Adipocyte (in vitro differentiated cells): Measurements from ENCODE around the gene PRPF8.

Source experiments
- DNase-seq: peaks from one replicate; pipeline ENCODE4 v3.0.0-alpha.2; 2015; ENCODE audit warnings: low read depth
- H3K27me3 ChIP-seq: replicated peaks from 2 replicates; pipeline ENCODE4 v1.7.0; 2013; ENCODE audit warnings: mild to moderate bottlenecking, low read length, moderate library complexity; ENCODE audit not compliant: control insufficient read depth, insufficient read depth
- H3K36me3 ChIP-seq: 2 replicates; pipeline ENCODE4 v1.7.0; 2013; ENCODE audit warnings: low read length, mild to moderate bottlenecking, moderate library complexity; ENCODE audit not compliant: control insufficient read depth, insufficient read depth, severe bottlenecking
- H3K4me1 ChIP-seq: 2 replicates; pipeline ENCODE4 v1.7.0; 2013; ENCODE audit warnings: mild to moderate bottlenecking, low read length, moderate library complexity; ENCODE audit not compliant: control insufficient read depth, insufficient read depth
- H3K4me3 ChIP-seq: 2 replicates; pipeline ENCODE4 v1.7.0; 2013; ENCODE audit warnings: mild to moderate bottlenecking, low read length, moderate library complexity
- H3K9ac ChIP-seq: 2 replicates; pipeline ENCODE4 v1.7.0; 2013; ENCODE audit warnings: mild to moderate bottlenecking, low read length, moderate library complexity
- H3K9me3 ChIP-seq: 2 replicates; pipeline ENCODE4 v1.7.0; 2013; ENCODE audit warnings: mild to moderate bottlenecking, low read length, moderate library complexity; ENCODE audit not compliant: control insufficient read depth

The PRPF8 gene

DNA sequence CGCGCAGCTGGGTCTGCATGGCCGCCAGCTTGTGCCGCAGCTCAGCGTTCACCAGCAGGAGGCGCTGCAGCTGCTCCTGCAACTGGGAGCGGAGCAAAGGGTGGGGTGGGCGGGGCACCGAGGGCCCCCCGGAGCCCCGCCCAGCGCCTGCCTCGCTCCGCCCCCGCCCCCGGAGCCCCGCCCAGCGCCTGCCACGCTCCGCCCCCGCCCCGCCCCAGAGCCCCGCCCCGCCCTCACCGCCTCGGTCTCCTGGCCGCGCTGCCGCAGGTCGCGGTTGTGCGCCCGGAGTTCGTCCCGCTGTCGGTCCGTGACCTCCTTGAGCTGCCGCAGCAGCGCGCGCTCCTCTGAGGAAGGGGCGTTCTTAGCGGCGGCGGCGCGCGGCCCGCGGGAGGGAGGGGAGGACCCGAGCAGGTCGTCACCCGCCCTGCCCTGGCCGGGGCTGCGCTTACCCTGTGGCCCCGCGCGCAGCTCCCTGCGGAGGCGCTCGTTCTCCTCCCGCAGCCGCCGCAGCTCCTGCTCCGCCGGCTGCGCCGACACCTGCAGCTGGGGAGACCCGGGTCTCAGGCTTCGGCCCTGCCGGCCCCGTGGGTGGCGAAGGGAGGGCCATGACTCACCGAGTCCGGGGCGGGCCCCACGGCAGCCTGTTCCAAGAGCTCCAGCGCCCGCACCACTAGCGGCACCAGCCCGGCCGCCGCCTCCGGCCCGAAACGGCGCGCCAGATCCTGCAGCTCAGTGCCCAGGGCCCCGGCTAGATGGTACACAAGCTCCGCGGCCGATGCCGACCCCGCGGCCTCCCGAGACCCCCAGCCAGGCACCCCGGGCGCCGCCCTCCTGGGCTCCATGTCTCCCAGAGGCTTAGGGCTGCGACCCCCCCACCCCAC lies 35.5 kb downstream of the PRPF8 start:
- peak overlapping the region; percentile 82 for H3K4me3 ChIP-seq
- peaks cover 24% of the 10 kb centered on the region for H3K4me1 ChIP-seq
- H3K36me3 ChIP-seq = peaks cover 57% of the 10 kb centered on the region
- H3K9ac ChIP-seq = peak overlapping the region; percentile 91
- DNase-seq = peak; percentile 98
- H3K9me3 ChIP-seq = no peaks in the 10 kb centered on the region
- no peaks in the 10 kb centered on the region for H3K27me3 ChIP-seq

DNA sequence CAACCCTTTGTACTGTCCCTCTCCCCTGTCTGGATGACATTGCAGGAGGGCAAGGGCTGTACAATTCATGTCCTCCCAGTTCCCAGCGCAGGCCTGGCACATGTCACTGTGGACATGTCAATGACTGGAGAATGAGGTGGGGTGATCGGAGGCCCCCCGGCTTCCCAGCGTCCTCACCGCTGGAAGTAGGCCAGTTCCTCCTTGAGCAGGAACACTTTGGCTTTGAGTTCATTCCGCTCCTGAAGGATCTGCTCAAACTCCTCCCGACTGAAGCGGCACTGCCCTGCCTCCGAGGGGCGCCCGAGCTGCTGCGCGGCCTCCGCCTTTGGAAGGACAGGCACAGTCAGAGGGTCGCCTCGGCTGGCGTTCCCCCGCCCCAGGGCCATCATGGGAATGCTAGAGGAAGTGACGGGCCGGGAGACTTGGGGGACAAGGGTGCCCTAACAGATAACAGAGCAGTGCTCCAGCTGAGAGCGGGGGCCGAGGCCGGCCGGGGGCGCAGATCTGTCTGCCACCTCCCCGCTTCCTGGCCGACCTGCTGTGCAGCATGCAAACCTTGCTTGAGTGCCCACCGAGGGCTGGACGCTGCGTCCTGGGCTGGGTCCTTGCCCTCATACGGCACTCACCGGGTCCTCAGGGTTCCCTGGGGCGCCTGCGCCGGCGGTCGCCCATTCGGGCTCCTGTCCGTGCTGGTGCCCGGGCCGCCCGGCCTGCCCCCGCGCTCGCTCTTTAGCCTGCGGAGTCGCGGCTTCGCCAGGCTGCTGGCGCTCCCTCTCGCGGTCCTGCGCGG lies 36.3 kb downstream of the PRPF8 start:
- Histone ChIP-seq H3K27me3 (no peaks in the 10 kb centered on the region), H3K9me3 (no peaks in the 10 kb centered on the region), H3K4me3 (peak overlapping the region; percentile 82), H3K4me1 (peaks cover 29% of the 10 kb centered on the region), H3K9ac (peak overlapping the region; percentile 84), H3K36me3 (peaks cover 49% of the 10 kb centered on the region)
- DNase-seq = no peak

DNA sequence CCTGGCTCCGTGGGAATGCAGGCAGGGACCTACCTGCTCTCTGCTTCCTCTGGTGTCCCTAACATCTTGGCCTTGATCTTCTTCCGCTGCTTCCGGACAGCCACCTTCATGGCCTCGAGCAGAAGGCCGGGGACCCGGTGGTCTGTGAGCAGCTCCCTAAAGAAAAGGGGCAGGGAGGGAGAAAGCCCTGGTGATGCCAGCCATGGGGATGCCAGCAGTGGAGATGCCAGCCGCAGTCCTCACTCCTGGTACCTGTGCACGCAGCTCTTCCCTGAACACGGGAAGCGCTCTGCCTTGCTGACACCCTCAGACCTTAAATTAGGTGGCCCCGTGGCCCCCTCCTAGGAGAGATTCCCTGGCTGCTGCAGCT lies 36.9 kb downstream of the PRPF8 start:
- Histone ChIP-seq H3K9ac (peak overlapping the region; percentile 84), H3K4me1 (peaks cover 29% of the 10 kb centered on the region), H3K27me3 (no peaks in the 10 kb centered on the region), H3K36me3 (peaks cover 43% of the 10 kb centered on the region), H3K9me3 (no peaks in the 10 kb centered on the region), H3K4me3 (peak overlapping the region; percentile 82)
- DNase-seq = no peak

DNA sequence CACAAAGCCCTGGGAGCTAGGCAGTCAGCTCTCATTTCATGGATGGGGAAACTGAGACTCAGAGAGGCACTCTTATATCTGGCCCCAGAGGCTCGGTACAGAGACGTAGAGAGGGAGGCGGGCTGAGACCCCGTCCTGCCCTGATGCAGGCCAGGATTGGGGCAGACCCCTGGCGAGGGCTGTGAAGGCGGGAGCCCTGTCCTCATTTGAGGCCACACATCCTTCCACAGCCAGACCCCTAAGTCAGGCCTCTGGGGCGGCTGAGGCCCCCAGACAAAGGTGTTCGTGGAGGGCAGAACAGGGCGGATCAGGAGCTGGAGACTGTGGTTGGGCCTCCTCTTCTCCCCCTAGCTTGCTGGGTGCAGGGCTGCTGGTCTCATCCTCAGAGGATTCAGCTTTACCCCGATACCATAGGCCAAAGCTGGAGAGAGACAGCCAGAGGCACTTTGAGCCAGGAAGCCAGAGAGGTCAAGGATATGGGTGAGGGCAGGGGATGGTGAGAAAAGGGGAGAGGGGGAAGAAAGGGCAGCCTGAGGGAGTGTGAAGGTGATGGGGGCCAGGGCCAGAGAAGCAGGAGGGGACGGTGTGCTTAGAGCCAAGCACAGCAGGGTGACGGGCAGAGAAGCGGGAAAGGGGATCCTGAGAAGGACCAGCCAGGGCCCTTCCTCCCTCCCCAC lies 38.3 kb downstream of the PRPF8 start:
- H3K4me3 ChIP-seq = no peak overlapping the region
- peaks cover 29% of the 10 kb centered on the region for H3K4me1 ChIP-seq
- H3K9me3 ChIP-seq = no peaks in the 10 kb centered on the region
- no peak overlapping the region for H3K9ac ChIP-seq
- DNase-seq = no peak
- peaks cover 28% of the 10 kb centered on the region for H3K36me3 ChIP-seq
- no peaks in the 10 kb centered on the region for H3K27me3 ChIP-seq

DNA sequence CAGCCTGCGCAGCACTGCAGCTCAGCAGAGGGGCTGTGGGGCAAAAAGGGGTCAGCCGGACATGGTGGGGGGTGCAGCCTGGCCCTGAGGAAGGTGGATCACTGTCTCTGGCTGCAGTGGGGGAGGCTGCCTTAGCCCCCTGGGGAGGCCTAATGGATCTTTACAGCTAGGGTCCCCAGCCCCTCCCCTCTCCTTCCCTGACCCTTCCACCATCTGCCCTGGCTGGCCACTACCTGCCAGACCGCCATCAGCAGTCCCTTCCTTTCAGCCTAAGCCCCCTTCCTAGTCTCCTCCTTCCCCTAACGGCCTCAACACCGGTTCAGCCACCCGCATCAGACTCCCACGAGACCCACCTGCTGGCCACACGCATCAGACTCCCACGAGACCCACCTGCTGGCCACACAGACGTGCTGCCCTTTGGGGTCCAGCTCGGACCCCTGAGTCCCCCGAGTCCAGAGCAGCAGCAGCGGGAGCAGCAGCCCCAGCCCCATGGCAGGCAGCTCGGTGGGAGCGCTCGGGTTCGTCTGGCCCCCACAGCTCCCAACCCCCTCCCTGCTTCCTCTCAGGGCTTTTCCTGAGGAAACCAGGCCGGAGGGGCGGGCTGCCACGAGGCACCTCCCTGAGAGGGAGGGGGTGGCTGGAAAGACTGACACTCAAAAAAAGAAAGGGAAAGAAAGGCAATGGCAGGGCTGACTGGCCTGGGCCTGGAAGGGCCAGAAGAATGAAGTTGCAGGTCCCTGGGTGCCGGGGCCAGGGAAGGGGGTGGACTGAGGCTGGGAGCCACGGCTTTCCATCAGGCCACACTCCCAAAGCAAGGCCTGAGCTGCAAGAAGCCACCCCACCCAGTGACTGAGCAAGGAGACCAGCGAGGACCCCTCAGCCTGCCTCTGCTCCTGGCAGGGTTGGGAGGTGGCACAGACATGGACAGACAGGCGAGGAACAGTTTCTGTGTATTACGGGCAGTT lies 39.2 kb downstream of the PRPF8 start, which contains the start of gene SCARF1:
SCARF1 (minus strand) TSS at position 526 of the 965 bp plus-strand sequence; CDS start at position 491, 35 bp downstream.
- Histone ChIP-seq H3K9ac (no peak within 1 kb of the TSS), H3K27me3 (no peaks in the 10 kb centered on the region), H3K9me3 (no peaks in the 10 kb centered on the region), H3K4me1 (peaks cover 25% of the 10 kb centered on the region), H3K4me3 (no peak within 1 kb of the TSS), H3K36me3 (peaks cover 20% of the 10 kb centered on the region)
- DNase-seq = no peak

DNA sequence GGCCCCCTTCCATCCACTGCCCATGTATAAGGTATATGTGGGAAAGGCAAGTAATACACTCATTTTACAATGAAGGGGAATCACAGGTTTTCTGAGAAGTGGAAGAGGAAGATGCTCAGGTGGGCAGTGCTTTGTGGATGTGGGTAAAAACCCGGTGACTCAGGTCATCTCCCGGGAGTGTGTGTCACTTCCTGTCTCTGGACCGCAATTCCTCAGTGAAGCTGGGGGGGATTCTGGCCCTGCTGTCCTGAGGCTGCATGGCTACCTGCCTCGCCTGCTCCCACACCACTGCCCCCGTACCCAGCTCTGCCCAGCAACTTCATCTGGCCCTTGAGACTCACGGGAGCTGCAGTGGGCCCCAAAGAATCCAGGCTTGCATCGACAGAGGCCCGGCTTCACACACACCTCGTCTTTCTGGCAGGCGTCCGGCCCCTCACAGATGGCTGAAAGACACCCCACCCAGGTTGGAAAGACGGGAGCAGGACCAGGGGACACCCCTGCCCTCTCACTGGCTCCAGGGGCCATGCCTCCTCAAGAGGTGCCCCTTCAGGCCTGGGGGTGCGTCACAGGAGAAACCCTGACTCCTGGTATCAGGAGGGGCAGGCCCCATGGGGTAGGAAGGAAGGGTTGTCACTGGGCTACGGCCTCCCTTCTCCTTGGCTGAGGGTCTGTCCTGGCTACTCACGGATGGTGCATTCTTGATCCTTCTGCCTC lies 40.0 kb downstream of the PRPF8 start:
- Histone ChIP-seq H3K9ac (no peak overlapping the region), H3K4me3 (no peak overlapping the region), H3K4me1 (peaks cover 18% of the 10 kb centered on the region), H3K36me3 (peaks cover 16% of the 10 kb centered on the region), H3K27me3 (no peaks in the 10 kb centered on the region), H3K9me3 (no peaks in the 10 kb centered on the region)
- DNase-seq = no peak

DNA sequence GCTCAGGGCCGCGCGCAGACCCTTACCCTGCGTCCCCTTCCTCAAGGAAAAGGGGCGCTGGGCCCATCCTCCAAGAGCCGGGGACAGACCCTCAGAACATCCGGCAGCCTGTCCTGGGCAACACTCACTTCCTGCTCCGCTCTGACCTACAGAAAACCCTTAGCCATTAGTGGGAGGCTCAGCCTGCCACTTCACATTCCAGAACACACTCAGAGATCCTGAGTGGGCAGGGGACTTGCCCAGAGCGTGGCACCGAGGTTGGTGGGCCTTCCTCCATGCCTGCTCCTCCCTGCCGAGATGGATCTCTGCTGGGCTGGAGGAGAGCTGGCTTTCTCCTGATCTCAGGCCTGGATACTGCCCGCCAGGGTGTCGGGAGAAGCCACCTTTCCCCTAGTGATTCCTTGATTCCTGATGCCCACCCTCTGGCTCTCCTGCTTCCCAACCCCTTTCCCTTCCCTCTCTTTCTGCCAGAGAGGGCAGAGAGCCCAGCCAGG lies 40.6 kb downstream of the PRPF8 start:
- H3K4me1 ChIP-seq = peaks cover 18% of the 10 kb centered on the region
- H3K9ac ChIP-seq = no peak overlapping the region
- H3K4me3 ChIP-seq = no peak overlapping the region
- H3K36me3 ChIP-seq = peaks cover 16% of the 10 kb centered on the region
- H3K27me3 ChIP-seq = no peaks in the 10 kb centered on the region
- H3K9me3 ChIP-seq = no peaks in the 10 kb centered on the region
- DNase-seq = no peak

DNA sequence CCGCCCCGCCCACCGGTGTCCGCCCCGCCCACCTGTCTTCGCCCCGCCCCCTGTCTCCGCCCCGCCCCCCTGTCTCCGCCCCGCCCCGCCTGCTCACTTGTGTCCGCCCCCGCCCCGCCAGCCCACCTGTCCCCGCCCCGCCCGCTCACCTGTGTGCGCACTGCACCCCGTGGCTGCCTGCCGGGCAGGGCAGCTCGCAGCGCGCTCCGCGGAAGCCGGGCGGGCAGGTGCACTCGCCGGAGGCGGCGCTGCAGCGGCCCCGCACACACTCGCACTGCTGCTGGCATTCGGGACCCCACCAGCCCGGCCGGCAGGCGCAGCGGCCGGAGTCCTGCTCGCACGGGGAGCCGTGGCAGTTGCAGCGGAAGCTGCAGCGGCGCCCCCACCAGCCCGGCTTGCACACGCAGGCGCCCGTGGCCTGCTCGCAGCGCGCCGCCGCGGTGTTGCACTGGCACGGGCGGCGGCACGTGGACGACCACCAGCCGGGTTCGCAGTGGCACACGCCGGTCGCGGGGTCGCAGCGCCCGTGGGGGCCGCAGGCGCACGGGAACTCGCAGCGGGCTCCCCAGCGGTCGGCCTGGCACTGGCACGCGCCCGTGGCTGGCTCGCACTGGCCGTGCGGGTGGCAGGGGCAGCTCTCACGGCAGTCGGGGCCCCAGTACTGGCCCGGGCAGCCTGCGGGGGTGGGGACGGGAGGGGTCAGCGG lies 41.2 kb downstream of the PRPF8 start:
- H3K9ac ChIP-seq = peak overlapping the region; percentile 42
- DNase-seq = peak; percentile 31
- H3K4me1 ChIP-seq = peaks cover 17% of the 10 kb centered on the region
- no peaks in the 10 kb centered on the region for H3K27me3 ChIP-seq
- H3K4me3 ChIP-seq = peak overlapping the region; percentile 58
- peaks cover 16% of the 10 kb centered on the region for H3K36me3 ChIP-seq
- H3K9me3 ChIP-seq = no peaks in the 10 kb centered on the region

DNA sequence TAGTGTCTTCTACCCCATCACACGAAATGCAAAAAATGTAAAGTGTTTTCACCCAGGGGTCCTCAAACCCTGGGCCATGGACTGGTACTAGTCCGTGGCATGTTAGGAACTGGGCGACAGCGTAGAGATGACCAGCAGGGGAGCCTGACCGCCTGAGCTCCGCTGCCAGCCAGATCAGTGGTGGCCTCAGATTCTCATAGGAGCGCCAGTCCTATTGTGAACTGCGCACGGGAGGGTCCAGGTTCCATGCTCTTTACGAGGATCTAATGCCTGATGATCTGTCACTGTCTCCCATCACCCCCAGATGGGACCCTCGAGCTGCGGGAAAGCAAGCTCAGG lies 43.6 kb downstream of the PRPF8 start:
- Histone ChIP-seq H3K4me1 (peaks cover 6% of the 10 kb centered on the region), H3K9ac (no peak overlapping the region), H3K27me3 (no peaks in the 10 kb centered on the region), H3K36me3 (peaks cover 5% of the 10 kb centered on the region), H3K9me3 (no peaks in the 10 kb centered on the region), H3K4me3 (no peak overlapping the region)
- no peak for DNase-seq
